ENCODE results near the gene FOXM1.

- TF ChIP-seq CTCF (IDR thresholded peaks at IDR 0.05; ENCODE audit: low read depth, low read length, poor library complexity, severe bottlenecking) (no peak), EZH2phosphoT487 (IDR thresholded peaks at IDR 0.05; ENCODE audit: borderline replicate concordance, low read length) (no peak)
Observed at GRCh38 chr12:2862876-2863275, 14.1 kb downstream of the FOXM1 start.
